ENCODE data around the gene DSPP. TPM values are rescaled to one million over a fixed set of nuclear protein-coding genes. Genes with fewer than 3 reads are reported as not detected.

DSPP gene
- total RNA-seq, 3 donors from 2014 or later = not detected

GRCh38 chr4:87662871-87663270 lies 54.5 kb downstream of the DSPP start:
- intact Hi-C loops (cut with DNase I, micrococcal nuclease) = no loop called here
- ATAC-seq (no peak), DNase-seq (no peak)
- Histone ChIP-seq H3K4me3 (no peak overlapping the region), H3K36me3 (ENCODE audit: low read depth) (no peaks in the 10 kb centered on the region), H3K9me3 (no peaks in the 10 kb centered on the region), H3K4me1 (ENCODE audit: low read depth) (peaks cover 6% of the 10 kb centered on the region)
- TF ChIP-seq, protein P1, sequence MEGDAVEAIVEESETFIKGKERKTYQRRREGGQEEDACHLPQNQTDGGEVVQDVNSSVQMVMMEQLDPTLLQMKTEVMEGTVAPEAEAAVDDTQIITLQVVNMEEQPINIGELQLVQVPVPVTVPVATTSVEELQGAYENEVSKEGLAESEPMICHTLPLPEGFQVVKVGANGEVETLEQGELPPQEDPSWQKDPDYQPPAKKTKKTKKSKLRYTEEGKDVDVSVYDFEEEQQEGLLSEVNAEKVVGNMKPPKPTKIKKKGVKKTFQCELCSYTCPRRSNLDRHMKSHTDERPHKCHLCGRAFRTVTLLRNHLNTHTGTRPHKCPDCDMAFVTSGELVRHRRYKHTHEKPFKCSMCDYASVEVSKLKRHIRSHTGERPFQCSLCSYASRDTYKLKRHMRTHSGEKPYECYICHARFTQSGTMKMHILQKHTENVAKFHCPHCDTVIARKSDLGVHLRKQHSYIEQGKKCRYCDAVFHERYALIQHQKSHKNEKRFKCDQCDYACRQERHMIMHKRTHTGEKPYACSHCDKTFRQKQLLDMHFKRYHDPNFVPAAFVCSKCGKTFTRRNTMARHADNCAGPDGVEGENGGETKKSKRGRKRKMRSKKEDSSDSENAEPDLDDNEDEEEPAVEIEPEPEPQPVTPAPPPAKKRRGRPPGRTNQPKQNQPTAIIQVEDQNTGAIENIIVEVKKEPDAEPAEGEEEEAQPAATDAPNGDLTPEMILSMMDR (IDR thresholded peaks at IDR 0.05) = no peak

Other genes with a start within 250 kb of the DSPP start
- gene HSD17B11, start 217.3 kb upstream of the DSPP start, total RNA-seq = 100 to 1,000 TPM; 142 to 252 (median 250) TPM
- gene NUDT9, start 186.0 kb upstream of the DSPP start, total RNA-seq = 10 to 100 TPM; 32.5 to 35.8 (median 32.8) TPM
- gene SPARCL1, start 79.2 kb upstream of the DSPP start, total RNA-seq = 100 to 1,000 TPM in 1 of 3 donors, 10 to 100 TPM in 2; 33.6 to 544 (median 78.4) TPM
- not detected for gene DMP1, start 41.8 kb downstream of the DSPP start, total RNA-seq
- not detected for gene IBSP, start 191.0 kb downstream of the DSPP start, total RNA-seq
- gene MEPE, start 224.4 kb downstream of the DSPP start, total RNA-seq = not detected